Activated CD4-positive, alpha-beta T cell treated with anti-CD3 and anti-CD28 coated beads, Interleukin-2, Interleukin-6, amounts not matched to agents 100 ng/mL and 50 ng/mL, durations not matched to agents 16 hours and 8 hours (primary cell): Measurements from ENCODE around the gene CDH2.

ENCODE experiments used
- DNase-seq: peaks from one replicate; pipeline ENCODE4 v3.0.0-alpha.2; 2020

The CDH2 gene

DNA sequence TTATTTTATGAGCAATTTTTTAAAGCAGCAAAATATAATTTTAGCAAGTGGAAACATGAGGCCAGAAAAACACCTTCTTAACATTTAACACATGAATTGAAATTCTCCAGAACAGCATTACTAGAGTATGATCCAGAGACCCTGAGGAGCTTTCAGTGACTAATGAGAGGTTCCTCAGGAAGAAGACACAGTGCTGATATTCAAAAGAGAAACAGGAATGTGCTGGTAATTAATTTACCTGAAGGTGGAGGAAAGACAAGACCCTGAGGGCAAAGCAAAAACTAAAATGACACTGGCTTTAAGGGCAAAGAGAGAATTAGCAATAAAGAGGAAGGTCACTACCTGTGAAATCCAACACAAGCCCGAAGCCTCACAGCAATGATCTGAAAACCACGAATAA is 97.0 kb downstream of the CDH2 start:
- no peak for DNase-seq

GRCh38 chr18:28078849-28079248 is 98.1 kb downstream of the CDH2 start:
- no peak for DNase-seq

DNA sequence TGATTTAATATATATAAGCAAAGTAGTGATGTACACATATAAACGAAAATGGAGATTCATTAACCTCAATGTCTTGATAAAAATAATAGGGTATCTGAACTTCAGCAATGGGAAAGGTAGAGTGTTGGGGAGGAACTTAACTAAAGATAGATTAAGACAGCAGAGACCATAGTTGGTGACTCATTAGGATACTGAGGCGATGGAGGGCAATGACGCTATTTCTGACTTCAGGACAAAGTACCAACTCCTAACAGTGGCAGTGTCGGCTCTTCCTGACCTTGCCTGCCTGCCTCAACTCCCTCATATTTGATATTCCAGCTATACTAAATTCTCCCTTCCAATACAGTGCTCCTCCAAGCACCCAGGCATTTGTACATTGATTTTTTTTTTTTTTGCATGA is 98.6 kb downstream of the CDH2 start:
- no peak for DNase-seq

- no peak for DNase-seq
These were observed 101.4 kb downstream of the CDH2 start for GRCh38 chr18:28075501-28075900.

DNA sequence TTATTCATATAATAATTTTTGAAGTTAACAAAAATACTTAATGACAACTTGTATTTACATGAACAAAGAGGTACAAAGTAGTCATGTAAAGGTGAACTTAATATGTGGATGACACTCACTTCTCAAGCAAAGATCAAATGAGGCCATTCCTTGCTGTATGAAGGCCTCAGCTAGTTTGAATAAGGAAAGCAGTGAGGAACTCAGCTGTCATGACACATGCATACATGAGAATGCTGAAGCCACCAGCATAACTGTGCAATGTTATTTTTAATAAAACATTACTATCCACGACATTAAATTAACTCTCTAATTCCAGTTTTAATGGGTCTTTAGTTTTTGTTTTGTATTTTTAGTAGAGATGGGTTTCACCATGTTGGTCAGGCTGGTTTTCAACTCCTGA is 102.9 kb downstream of the CDH2 start:
- DNase-seq, result no peak

- no peak for DNase-seq
These were observed 103.3 kb downstream of the CDH2 start for GRCh38 chr18:28073658-28074057.

DNA sequence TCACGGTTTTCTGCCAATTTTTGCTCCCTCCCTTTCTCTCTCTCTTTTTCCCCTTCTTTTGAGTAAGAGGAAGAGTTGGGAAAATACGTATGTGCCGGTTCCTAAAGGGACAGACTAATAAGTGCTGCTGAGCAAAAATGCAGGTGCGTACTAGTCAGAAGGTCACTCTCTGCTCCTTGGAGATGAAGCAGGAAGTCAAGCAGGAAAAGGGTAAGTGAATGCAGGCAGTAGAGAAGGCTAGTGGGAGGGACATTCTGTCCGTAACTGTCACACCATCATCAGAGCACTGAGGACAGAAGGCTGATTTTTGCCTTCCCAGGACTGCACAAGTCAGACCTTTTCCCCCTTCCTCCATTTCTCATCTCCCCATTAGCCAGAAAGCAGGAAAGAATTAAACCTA is 105.7 kb downstream of the CDH2 start:
- DNase-seq, result no peak

DNA sequence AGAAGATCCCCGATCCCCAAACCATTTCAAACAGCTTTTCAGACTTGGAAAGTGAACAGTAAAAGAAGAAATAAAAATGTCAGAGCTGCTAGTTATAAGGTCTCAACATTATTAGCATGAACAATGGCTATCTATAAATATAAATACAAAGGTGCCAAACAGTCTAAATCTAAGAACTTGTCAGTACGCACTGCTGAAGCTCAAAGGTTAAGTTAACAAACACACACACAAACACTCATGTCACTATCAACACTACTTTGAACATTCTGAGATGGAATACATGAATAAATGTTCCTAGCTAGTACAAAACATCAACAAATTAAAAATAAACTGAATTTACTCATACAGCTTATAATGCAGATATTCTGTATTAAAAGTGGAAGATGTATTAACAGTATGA is 108.7 kb downstream of the CDH2 start:
- no peak for DNase-seq

DNA sequence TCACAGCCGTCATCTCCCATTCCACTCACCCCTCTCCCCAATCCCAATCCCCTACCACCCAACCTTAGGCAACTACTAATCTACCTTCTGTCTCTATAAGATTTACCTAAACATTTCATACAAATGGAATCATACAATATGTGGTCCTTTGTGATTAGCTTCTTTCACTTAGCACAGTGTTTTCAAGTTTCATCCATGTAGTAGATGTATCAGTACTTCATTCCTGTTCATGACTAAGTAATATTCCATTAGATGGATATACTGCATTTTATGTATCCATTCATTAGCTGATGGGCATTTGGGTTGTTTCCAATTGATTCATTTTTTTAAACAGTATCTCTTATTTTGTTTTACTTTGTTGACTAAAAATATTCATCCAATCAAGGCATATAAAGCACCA is 109.6 kb downstream of the CDH2 start:
- no peak for DNase-seq

DNA sequence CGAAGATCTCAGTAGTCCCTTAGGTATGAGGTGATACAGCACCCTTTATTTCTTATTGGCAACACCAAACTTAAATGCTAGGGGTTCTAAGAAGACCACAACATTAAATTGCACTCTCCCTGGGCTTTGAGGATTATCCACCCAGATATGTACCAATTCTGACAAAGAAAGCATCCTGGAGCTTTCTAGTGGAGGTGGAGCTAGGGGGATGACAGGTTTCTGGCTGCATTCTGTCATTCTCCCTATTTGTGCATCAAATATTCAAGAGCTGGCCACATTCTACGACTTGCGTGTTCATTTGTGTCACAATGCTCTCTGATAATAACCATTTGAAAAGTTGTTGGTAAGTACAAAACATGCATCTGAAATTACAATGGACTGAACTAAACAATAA is 111.1 kb downstream of the CDH2 start:
- DNase-seq, result no peak

DNA sequence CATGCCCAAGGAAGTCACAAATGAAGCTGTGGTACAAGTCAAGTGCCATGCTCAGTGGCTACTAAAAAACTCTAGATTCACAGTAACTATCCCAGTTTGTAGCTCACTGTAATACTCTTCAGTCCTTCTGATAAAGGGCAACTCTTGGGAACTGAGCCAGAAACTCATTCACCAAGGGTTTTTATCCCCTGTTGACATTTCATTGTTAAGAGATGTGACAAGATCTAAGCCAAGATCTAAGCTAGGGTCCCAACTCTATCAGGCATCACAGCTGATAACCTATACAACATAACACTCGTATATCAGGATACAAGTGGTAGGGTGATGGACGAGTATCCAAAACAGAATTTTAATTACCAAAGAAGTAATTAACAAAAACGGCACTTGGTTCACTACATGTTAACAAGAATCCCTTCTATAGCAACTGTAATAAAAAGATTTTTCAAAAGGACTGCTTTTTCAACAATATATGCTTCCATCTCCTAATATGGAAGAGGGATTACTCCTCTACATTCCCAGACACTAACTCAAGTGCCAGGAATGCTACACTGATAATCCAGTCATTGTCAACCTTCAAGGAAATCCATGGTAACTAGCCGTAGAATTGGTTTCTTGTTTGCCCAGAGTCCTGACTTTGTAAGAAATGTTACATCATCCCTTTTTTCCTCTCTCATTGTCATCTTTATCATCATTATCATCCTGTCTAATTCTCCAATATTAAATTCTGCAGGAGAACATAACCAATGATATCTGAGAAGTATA is 111.7 kb downstream of the CDH2 start:
- no peak for DNase-seq

DNA sequence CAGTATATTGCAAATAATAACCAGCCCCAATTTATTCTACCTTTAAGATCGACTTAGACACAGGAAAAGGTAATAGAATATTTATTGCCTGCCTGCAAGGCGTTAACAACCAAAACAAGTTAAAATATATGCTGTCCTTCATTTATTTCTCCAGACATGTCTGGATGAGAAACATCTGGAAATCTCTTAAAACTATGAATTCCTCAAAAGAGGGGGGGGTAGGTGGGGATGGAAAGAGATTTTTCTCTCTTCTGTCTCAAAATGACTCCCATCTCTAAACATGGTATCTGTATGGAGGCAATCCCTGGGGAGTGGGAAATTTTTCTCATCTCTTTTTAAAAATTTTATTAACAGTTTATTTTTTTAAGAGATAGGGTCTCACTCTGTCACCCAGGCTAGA is 113.0 kb downstream of the CDH2 start:
- no peak for DNase-seq

GRCh38 chr18:28063271-28063761 is 113.6 kb downstream of the CDH2 start:
- DNase-seq, result no peak

DNA sequence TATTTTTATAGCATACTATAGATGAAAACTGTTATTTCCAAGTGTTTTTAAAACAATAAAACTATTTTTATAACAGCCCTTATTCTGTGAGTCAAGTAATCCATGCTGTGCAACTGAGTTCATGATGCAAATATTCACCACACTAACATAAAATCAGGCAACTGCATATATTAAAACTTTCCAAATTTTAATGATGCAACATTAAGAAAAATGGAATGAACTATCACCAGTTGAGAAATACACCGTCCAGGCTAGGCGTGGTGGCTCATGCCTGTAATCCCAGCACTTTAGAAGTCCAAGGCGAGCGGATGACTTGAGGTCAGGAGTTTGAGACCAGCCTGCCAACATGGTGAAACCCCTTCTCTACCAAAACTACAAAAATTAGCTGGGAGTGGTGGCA is 114.5 kb downstream of the CDH2 start:
- DNase-seq, result no peak

DNA sequence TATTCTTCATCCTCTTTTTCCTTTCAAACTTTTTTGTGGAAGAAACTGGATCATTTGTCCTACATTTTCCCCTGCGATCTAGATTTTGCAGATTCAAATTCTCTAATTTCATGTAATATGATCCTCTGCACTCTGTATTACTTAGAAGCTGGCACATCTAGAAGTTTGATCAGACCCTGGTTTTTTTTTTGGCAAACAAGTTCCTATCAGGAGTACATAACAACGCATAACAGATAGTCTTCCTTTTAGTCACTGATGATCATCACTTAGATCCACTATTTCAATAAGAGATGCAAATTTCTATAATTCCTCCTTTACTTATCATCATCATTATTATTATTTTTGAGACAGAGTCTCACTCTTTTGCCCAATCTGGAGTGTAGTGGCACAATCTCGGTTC is 117.1 kb downstream of the CDH2 start:
- DNase-seq, result no peak

DNA sequence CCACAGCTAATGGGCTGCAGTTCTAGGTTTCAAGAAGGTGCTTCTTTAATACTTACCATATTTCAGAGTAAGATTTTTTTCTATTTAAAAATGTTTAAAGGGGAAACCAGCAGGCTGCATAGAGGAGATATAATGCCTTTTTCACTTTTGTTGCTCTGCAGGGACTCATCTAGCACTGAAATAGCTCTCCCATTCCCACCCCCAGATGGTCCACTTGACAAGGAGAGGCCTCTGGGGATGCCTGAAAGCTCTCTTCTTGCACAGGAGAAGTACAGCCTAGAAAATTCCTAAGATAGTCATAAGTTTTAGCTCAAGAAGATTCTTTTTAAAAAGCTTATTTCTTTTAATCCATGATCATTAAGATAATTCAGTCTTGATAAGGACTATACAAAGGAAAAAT is 126.4 kb downstream of the CDH2 start:
- no peak for DNase-seq

DNA sequence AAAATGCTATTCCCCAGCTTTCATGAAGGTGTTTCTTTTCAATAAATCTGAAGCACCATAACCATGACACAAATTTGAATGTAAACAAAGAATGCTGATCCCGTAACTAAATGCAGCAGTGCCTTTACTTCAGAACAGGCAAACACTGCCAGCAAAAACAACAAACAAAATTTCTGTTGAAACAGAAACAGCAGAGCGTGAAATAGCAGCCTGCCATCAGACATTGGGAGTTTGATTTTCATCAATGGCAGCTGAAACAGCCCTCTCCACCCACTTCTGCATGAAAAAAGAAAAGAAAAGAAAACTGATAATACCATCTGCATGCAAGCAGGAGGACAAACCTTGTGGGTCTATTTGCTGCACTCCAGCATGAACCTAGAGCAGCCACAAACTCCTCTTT is 128.3 kb downstream of the CDH2 start:
- no peak for DNase-seq

DNA sequence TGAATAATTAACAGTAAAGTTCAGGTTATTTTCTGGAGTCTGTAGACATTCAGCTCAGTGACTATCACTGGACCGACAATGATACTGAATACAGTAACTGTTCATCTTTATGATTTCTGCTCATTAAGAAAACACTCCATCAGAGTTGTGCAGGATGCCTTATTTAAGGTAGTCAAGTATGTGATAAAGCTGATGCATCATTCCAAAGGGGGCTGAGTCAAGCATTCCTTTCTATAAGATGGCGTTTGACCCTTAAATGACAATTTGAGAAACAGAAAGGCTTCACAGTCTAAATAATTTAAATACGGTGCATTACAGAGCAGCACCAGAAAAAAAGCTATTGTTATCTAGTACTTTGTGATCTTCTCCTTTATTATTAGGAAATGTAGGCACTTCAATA is 131.1 kb downstream of the CDH2 start:
- no peak for DNase-seq

DNA sequence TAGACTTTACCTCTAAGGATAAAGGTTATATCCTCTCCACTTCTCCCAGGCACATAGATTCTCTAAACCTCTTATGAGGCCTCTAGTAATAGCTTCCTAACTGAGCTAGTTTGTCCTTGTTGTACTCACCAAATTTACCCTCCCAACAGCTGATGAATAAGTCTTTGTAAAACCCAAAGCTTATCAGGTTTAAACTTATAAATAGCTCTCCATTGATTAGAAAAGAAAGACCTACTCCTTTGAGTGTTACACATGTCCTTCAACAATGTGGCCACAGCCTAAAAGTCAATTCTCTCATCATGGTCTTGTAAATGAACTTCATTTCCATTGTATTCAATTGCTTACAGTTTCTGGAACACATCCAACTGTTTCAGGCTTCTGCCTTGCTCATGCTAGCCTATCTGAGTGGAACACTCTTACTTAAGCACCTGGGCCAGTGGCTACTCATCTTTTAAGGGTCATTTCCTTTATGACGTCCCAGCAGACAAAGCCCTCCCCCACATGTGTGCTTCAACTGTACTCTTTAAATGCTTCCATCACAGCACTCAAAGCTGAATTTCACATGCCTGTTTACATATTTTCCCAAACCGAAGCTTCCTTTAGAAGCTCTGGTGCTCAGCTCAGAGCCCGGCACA is 131.6 kb downstream of the CDH2 start:
- no peak for DNase-seq

- DNase-seq, result no peak
These were observed 132.9 kb downstream of the CDH2 start for GRCh38 chr18:28044036-28044435.

DNA sequence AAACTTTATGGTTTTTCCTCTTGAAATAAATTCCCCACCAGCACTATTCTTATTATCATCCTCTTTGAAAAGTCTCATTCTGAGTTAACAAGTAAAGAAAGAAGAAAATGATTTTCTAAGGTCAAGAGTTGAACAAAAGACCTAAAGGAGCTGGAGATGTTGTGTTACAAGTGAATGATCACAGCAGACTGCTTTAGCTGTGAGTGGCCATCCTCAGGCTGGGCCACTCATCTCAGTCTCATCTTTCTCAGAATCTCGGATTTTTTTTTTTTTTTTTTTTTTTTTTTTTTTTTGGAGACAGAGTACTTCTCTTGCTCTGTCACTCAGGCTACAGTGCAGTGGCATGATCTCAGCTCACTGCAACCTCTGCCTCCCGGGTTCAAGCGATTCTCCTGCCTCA is 133.3 kb downstream of the CDH2 start:
- DNase-seq, result no peak

GRCh38 chr18:28041366-28041765 is 135.6 kb downstream of the CDH2 start:
- DNase-seq, result no peak

- no peak for DNase-seq
These were observed 136.2 kb downstream of the CDH2 start for GRCh38 chr18:28040716-28041115.

GRCh38 chr18:28040211-28040610 is 136.7 kb downstream of the CDH2 start:
- DNase-seq, result no peak

DNA sequence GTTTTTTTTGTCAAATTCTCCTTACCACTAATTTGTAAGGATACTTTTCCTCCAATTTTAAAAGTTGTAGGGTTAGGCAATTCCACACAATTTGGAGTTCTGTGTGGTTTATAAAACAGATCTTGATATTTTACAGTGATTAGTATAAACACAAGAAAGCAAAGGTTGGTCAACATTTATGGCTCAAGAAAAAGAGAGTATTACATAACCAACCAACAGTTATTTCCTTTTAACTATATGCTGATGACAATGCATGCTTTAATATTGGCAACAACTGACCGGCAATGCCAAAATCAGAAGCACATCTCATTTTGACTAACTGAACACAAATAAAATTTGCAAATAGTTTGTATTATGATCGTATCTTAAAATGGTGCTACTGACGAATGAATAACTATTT is 137.2 kb downstream of the CDH2 start:
- DNase-seq, result no peak
